PFSK-1 (cell line): ENCODE data around the gene TMEM221. TPM values are rescaled to one million over a fixed set of nuclear protein-coding genes. Genes with fewer than 3 reads are reported as not detected.

Experiments used
- FOXP2 ChIP-seq: optimal IDR thresholded peaks from 2 replicates; pipeline ENCODE3; 2011; ENCODE audit warnings: borderline replicate concordance, control low read depth, inconsistent platforms; ENCODE audit not compliant: insufficient read depth; ENCODE audit errors: extremely low read length, extremely low read depth
- POLR2AphosphoS5 ChIP-seq: IDR thresholded peaks from 2 replicates; pipeline ENCODE4 v1.6.1; 2012; ENCODE audit warnings: low read depth, mild to moderate bottlenecking, control low read depth, low read length, moderate library complexity
- REST ChIP-seq, 2 experiments: IDR thresholded peaks; 2 replicates each; pipeline versions ENCODE4 v1.6.1 to v1.8.0; 2011 to 2012; ENCODE audit warnings: low read depth in 2 of 2, low read length in 2 of 2, control low read depth in 1 of 2, inconsistent platforms in 1 of 2, mild to moderate bottlenecking in 1 of 2, moderate library complexity in 1 of 2; ENCODE audit not compliant: insufficient read depth in 1 of 2
- SIN3A ChIP-seq: IDR thresholded peaks from 2 replicates; pipeline ENCODE4 v1.6.1; 2012; ENCODE audit warnings: mild to moderate bottlenecking, low read length, moderate library complexity, borderline replicate concordance; ENCODE audit not compliant: insufficient read depth
- TAF1 ChIP-seq: IDR thresholded peaks from 2 replicates; pipeline ENCODE4 v1.6.1; 2012; ENCODE audit warnings: low read length, control low read depth, borderline replicate concordance; ENCODE audit not compliant: insufficient read depth
- polyA plus RNA-seq: library from polyadenylated mRNA; unstranded; fragments of >200 nt; gene quantifications from one replicate; pipeline ENCODE4 v1.2.1, GENCODE V29; 2012; ENCODE audit warnings: low read depth, missing spikeins; ENCODE audit not compliant: insufficient read length

The TMEM221 gene
- 2.5 TPM for polyA plus RNA-seq

- no peak for TF ChIP-seq POLR2AphosphoS5
- no peak for TF ChIP-seq FOXP2
- no peak for TF ChIP-seq TAF1
- no peak for TF ChIP-seq SIN3A
- no peak for TF ChIP-seq REST (IDR thresholded peaks at IDR 0.05; ENCODE audit: insufficient read depth in 1 of 2, low read depth in 2 of 2, low read length in 2 of 2)
These were observed at the start of gene TMEM221 for GRCh38 chr19:17448131-17448967. TMEM221 (minus strand) TSS chr19:17448668; CDS start chr19:17448462, 206 bp downstream.

GRCh38 chr19:17497149-17497798 is 48.8 kb upstream of the TMEM221 start:
- TF ChIP-seq FOXP2 (no peak), TAF1 (no peak), SIN3A (no peak)

GRCh38 chr19:17496337-17496997 is 48.0 kb upstream of the TMEM221 start:
- TF ChIP-seq FOXP2 = peak; percentile 74
- no peak for TF ChIP-seq TAF1
- no peak for TF ChIP-seq REST (IDR thresholded peaks at IDR 0.05; ENCODE audit: insufficient read depth in 1 of 2, low read depth in 2 of 2, low read length in 2 of 2)
- TF ChIP-seq SIN3A = no peak
- TF ChIP-seq POLR2AphosphoS5 = no peak

- TF ChIP-seq TAF1 = no peak
- no peak for TF ChIP-seq SIN3A
- TF ChIP-seq REST (IDR thresholded peaks at IDR 0.05; ENCODE audit: insufficient read depth in 1 of 2, low read depth in 2 of 2, low read length in 2 of 2) = no peak
- TF ChIP-seq POLR2AphosphoS5 = no peak
These were observed 47.3 kb upstream of the TMEM221 start for GRCh38 chr19:17495639-17496296.

GRCh38 chr19:17491287-17491686 is 42.8 kb upstream of the TMEM221 start:
- TF ChIP-seq POLR2AphosphoS5 (no peak), SIN3A (no peak), FOXP2 (no peak), TAF1 (no peak), REST (IDR thresholded peaks at IDR 0.05; ENCODE audit: insufficient read depth in 1 of 2, low read depth in 2 of 2, low read length in 2 of 2) (no peak)
